ENCODE results near the gene PTPRM. TPM values are rescaled to one million over a fixed set of nuclear protein-coding genes. Genes with fewer than 3 reads are reported as not detected.

PTPRM gene
- polyA plus RNA-seq, 1 donor from 2014 or later, result 126 TPM

DNA sequence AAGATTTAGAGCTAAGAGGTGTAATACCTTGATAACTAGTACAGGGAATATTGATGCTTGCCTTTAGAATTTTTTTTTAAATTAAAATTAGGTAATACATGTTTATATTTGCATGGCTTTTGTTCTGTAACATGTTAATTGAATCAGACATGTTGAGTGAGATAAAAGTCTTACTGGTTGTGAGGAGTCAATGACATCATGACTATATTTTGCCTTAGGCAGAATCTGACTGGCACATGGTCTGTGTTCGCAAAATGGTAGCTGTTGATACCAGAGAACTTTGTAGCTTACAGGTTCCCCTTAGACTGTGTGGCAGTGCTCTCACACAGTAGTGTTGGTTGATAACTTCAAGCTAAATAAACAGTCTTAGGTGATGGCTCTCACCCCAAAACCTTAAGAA is 199.7 kb downstream of the PTPRM start (continued):
- TF ChIP-seq EZH2 (IDR thresholded peaks at IDR 0.05; ENCODE audit: borderline replicate concordance, insufficient read depth, low read length, poor library complexity, severe bottlenecking) (no peak), SMC3 (conservative IDR thresholded peaks at IDR 0.05; ENCODE audit: poor library complexity) (no peak)

GRCh38 chr18:7770908-7771307 is 203.8 kb downstream of the PTPRM start:
- no peak overlapping the region for H3K27ac ChIP-seq (ENCODE audit: low read length)
- H3K4me3 ChIP-seq (ENCODE audit: low read length), result no peak overlapping the region
- H3K79me2 ChIP-seq (replicated peaks; ENCODE audit: insufficient read depth, low read length), result no peaks in the 10 kb centered on the region
- H3K4me2 ChIP-seq (ENCODE audit: low read length), result no peak overlapping the region
- no peaks in the 10 kb centered on the region for H3F3A ChIP-seq (ENCODE audit: insufficient read depth, low read length, poor library complexity, severe bottlenecking)
- H3K36me3 ChIP-seq (ENCODE audit: insufficient read depth, low read length), result no peaks in the 10 kb centered on the region
- H3K9ac ChIP-seq (ENCODE audit: low read length), result no peak overlapping the region
- H3K27me3 ChIP-seq (ENCODE audit: insufficient read depth, low read depth, low read length), result no peaks in the 10 kb centered on the region
- no peaks in the 10 kb centered on the region for H3K9me2 ChIP-seq (ENCODE audit: insufficient read depth, low read length)
- TF ChIP-seq EP300 (conservative IDR thresholded peaks at IDR 0.05; ENCODE audit: poor library complexity, severe bottlenecking), result no peak
- no peak for TF ChIP-seq POLR2AphosphoS5 (IDR thresholded peaks at IDR 0.05)
- no peak for TF ChIP-seq TAF1 (IDR thresholded peaks at IDR 0.05; ENCODE audit: low read depth)
- TF ChIP-seq, protein P1, sequence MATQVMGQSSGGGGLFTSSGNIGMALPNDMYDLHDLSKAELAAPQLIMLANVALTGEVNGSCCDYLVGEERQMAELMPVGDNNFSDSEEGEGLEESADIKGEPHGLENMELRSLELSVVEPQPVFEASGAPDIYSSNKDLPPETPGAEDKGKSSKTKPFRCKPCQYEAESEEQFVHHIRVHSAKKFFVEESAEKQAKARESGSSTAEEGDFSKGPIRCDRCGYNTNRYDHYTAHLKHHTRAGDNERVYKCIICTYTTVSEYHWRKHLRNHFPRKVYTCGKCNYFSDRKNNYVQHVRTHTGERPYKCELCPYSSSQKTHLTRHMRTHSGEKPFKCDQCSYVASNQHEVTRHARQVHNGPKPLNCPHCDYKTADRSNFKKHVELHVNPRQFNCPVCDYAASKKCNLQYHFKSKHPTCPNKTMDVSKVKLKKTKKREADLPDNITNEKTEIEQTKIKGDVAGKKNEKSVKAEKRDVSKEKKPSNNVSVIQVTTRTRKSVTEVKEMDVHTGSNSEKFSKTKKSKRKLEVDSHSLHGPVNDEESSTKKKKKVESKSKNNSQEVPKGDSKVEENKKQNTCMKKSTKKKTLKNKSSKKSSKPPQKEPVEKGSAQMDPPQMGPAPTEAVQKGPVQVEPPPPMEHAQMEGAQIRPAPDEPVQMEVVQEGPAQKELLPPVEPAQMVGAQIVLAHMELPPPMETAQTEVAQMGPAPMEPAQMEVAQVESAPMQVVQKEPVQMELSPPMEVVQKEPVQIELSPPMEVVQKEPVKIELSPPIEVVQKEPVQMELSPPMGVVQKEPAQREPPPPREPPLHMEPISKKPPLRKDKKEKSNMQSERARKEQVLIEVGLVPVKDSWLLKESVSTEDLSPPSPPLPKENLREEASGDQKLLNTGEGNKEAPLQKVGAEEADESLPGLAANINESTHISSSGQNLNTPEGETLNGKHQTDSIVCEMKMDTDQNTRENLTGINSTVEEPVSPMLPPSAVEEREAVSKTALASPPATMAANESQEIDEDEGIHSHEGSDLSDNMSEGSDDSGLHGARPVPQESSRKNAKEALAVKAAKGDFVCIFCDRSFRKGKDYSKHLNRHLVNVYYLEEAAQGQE (IDR thresholded peaks at IDR 0.05; ENCODE audit: borderline replicate concordance), result no peak
- no peak for TF ChIP-seq EZH2 (IDR thresholded peaks at IDR 0.05; ENCODE audit: borderline replicate concordance, insufficient read depth, low read length, poor library complexity, severe bottlenecking)
- H4K20me1 ChIP-seq (ENCODE audit: insufficient read depth), result no peaks in the 10 kb centered on the region
- no peak overlapping the region for H2AFZ ChIP-seq (ENCODE audit: low read depth, low read length)
- no peaks in the 10 kb centered on the region for H3K9me3 ChIP-seq (ENCODE audit: low read length)

- H3K27me3 ChIP-seq (ENCODE audit: insufficient read depth, low read depth, low read length), result no peaks in the 10 kb centered on the region
- TF ChIP-seq EP300 (conservative IDR thresholded peaks at IDR 0.05; ENCODE audit: poor library complexity, severe bottlenecking), result no peak
- no peak for TF ChIP-seq SMC3 (conservative IDR thresholded peaks at IDR 0.05; ENCODE audit: poor library complexity)
- TF ChIP-seq RAD21 (conservative IDR thresholded peaks at IDR 0.05), result no peak
- TF ChIP-seq POLR2AphosphoS5 (IDR thresholded peaks at IDR 0.05), result no peak
- TF ChIP-seq, protein P2, sequence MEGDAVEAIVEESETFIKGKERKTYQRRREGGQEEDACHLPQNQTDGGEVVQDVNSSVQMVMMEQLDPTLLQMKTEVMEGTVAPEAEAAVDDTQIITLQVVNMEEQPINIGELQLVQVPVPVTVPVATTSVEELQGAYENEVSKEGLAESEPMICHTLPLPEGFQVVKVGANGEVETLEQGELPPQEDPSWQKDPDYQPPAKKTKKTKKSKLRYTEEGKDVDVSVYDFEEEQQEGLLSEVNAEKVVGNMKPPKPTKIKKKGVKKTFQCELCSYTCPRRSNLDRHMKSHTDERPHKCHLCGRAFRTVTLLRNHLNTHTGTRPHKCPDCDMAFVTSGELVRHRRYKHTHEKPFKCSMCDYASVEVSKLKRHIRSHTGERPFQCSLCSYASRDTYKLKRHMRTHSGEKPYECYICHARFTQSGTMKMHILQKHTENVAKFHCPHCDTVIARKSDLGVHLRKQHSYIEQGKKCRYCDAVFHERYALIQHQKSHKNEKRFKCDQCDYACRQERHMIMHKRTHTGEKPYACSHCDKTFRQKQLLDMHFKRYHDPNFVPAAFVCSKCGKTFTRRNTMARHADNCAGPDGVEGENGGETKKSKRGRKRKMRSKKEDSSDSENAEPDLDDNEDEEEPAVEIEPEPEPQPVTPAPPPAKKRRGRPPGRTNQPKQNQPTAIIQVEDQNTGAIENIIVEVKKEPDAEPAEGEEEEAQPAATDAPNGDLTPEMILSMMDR (IDR thresholded peaks at IDR 0.05; ENCODE audit: poor library complexity, severe bottlenecking), result no peak
- no peak for TF ChIP-seq TAF1 (IDR thresholded peaks at IDR 0.05; ENCODE audit: low read depth)
- TF ChIP-seq, protein P1 (IDR thresholded peaks at IDR 0.05; ENCODE audit: borderline replicate concordance), result no peak
- no peak for TF ChIP-seq EZH2 (IDR thresholded peaks at IDR 0.05; ENCODE audit: borderline replicate concordance, insufficient read depth, low read length, poor library complexity, severe bottlenecking)
- TF ChIP-seq MXI1 (conservative IDR thresholded peaks at IDR 0.05; ENCODE audit: poor library complexity, severe bottlenecking), result no peak
- no peaks in the 10 kb centered on the region for H4K20me1 ChIP-seq (ENCODE audit: insufficient read depth)
- H3F3A ChIP-seq (ENCODE audit: insufficient read depth, low read length, poor library complexity, severe bottlenecking), result no peaks in the 10 kb centered on the region
- no peak overlapping the region for H3K4me3 ChIP-seq (ENCODE audit: low read length)
- H3K36me3 ChIP-seq (ENCODE audit: insufficient read depth, low read length), result no peaks in the 10 kb centered on the region
- H3K9me3 ChIP-seq (ENCODE audit: low read length), result no peaks in the 10 kb centered on the region
- H3K27ac ChIP-seq (ENCODE audit: low read length), result no peak overlapping the region
- H3K4me2 ChIP-seq (ENCODE audit: low read length), result no peak overlapping the region
- no peaks in the 10 kb centered on the region for H3K79me2 ChIP-seq (replicated peaks; ENCODE audit: insufficient read depth, low read length)
- H3K9me2 ChIP-seq (ENCODE audit: insufficient read depth, low read length), result no peaks in the 10 kb centered on the region
- H3K9ac ChIP-seq (ENCODE audit: low read length), result no peak overlapping the region
- no peak overlapping the region for H2AFZ ChIP-seq (ENCODE audit: low read depth, low read length)
These were observed 205.4 kb downstream of the PTPRM start for GRCh38 chr18:7772510-7772888.
